IMR-90 (cell line): ENCODE measurements around the gene RIPOR3. TPM values are rescaled to one million over a fixed set of nuclear protein-coding genes. Genes with fewer than 3 reads are reported as not detected.

Experiments
- ATAC-seq: fragments of 200-7000 bp; cut with Tn5 transposase; 2 replicates; pipeline ENCODE4 v1.9.1; 2020; ENCODE audit warnings: low read depth, mild to moderate bottlenecking, moderate library complexity
- BruUV-seq: library from RNA; stranded (reverse); fragments of 400-500 nt; replicated peaks from 2 replicates; lab custom pipeline; 2021; lab: Mats Ljungman, UMichigan
- CTCF ChIA-PET: fragments of 300-600 bp; formaldehyde crosslinking; extraction: SDS; loops from one replicate; lab custom pipeline; 2021; ENCODE audit warnings: antibody characterized with exemption; lab: Yijun Ruan, JAX
- POLR2A ChIA-PET: fragments of 300-600 bp; sonication (Branson Sonifier 250); formaldehyde crosslinking; loops from one replicate; lab custom pipeline; 2022; ENCODE audit warnings: antibody characterized with exemption; ENCODE audit not compliant: unreplicated experiment; lab: Charles Lee
- DNase-seq: peaks from one replicate; pipeline ENCODE4 v3.0.0; 2013
- H2AFZ ChIP-seq: replicated peaks from 2 replicates; pipeline ENCODE3; 2013; ENCODE audit warnings: low read length, mild to moderate bottlenecking; ENCODE audit not compliant: poor library complexity
- H2AK5ac ChIP-seq: 2 replicates; pipeline ENCODE4 v1.6.1; 2013; ENCODE audit warnings: low read depth, low read length, inconsistent platforms
- H2AK9ac ChIP-seq: replicated peaks from 2 replicates; pipeline ENCODE3; 2013; ENCODE audit warnings: mild to moderate bottlenecking, low read depth, low read length, moderate library complexity; ENCODE audit not compliant: poor library complexity
- H2BK120ac ChIP-seq: 2 replicates; pipeline ENCODE4 v1.6.1; 2013; ENCODE audit warnings: low read depth, low read length, inconsistent platforms
- H2BK15ac ChIP-seq: 3 replicates; pipeline ENCODE4 v1.6.1; 2013; ENCODE audit warnings: low read depth, low read length, inconsistent platforms
- H2BK20ac ChIP-seq: 2 replicates; pipeline ENCODE4 v1.6.1; 2013; ENCODE audit warnings: low read depth, mild to moderate bottlenecking, inconsistent platforms, low read length, moderate library complexity
- H2BK5ac ChIP-seq: 2 replicates; pipeline ENCODE4 v1.6.1; 2013; ENCODE audit warnings: mild to moderate bottlenecking, low read depth, low read length, inconsistent platforms; ENCODE audit not compliant: poor library complexity, severe bottlenecking
- H3K14ac ChIP-seq: replicated peaks from 2 replicates; pipeline ENCODE4 v1.6.1; 2013; ENCODE audit warnings: low read depth, low read length, inconsistent platforms
- H3K18ac ChIP-seq: 2 replicates; pipeline ENCODE4 v1.6.1; 2013; ENCODE audit warnings: low read depth, low read length, control low read depth
- H3K23ac ChIP-seq: 2 replicates; pipeline ENCODE4 v1.6.1; 2013; ENCODE audit warnings: low read depth, low read length, inconsistent platforms
- H3K27ac ChIP-seq: 2 replicates; pipeline ENCODE4 v1.5.1; 2013; ENCODE audit warnings: mild to moderate bottlenecking, control low read depth, low read length; ENCODE audit not compliant: insufficient read depth
- H3K27me3 ChIP-seq: 2 replicates; pipeline ENCODE4 v1.6.1; 2013; ENCODE audit warnings: low read length; ENCODE audit not compliant: control insufficient read depth, insufficient read depth
- H3K36me3 ChIP-seq: 2 replicates; pipeline ENCODE4 v1.6.1; 2013; ENCODE audit warnings: low read length, mixed read lengths; ENCODE audit not compliant: control insufficient read depth, insufficient read depth
- H3K4ac ChIP-seq: 2 replicates; pipeline ENCODE4 v1.6.1; 2013; ENCODE audit warnings: low read depth, low read length, inconsistent platforms
- H3K4me1 ChIP-seq: 2 replicates; pipeline ENCODE4 v1.6.1; 2013; ENCODE audit warnings: low read length, mixed read lengths; ENCODE audit not compliant: control insufficient read depth, insufficient read depth
- H3K4me2 ChIP-seq: 2 replicates; pipeline ENCODE4 v1.6.1; 2013; ENCODE audit warnings: low read depth, mild to moderate bottlenecking, control low read depth, low read length, moderate library complexity
- H3K4me3 ChIP-seq: 2 replicates; pipeline ENCODE4 v1.5.1; 2013; ENCODE audit warnings: low read depth, mild to moderate bottlenecking, control low read depth, low read length, moderate library complexity; ENCODE audit not compliant: insufficient read depth
- H3K56ac ChIP-seq: 2 replicates; pipeline ENCODE4 v1.6.1; 2013; ENCODE audit warnings: low read length, inconsistent platforms; ENCODE audit not compliant: insufficient read depth; ENCODE audit errors: extremely low read depth
- H3K79me1 ChIP-seq, 2 experiments: 2 replicates each; pipeline ENCODE4 v1.6.1; 2013; ENCODE audit warnings: low read length in 2 of 2, inconsistent platforms in 1 of 2, low read depth in 1 of 2
- H3K9ac ChIP-seq: 2 replicates; pipeline ENCODE4 v1.6.1; 2013; ENCODE audit warnings: low read depth, low read length, control low read depth
- H3K9me1 ChIP-seq: 2 replicates; pipeline ENCODE4 v1.6.1; 2013; ENCODE audit warnings: low read length, inconsistent platforms; ENCODE audit not compliant: insufficient read depth
- H3K9me3 ChIP-seq: 2 replicates; pipeline ENCODE4 v1.6.1; 2013; ENCODE audit warnings: low read length; ENCODE audit not compliant: control insufficient read depth, insufficient read depth
- H4K20me1 ChIP-seq: 2 replicates; pipeline ENCODE4 v1.6.1; 2013; ENCODE audit warnings: low read length, inconsistent platforms; ENCODE audit not compliant: insufficient read depth
- H4K5ac ChIP-seq: 2 replicates; pipeline ENCODE4 v1.6.1; 2013; ENCODE audit warnings: mild to moderate bottlenecking, low read depth, low read length, control low read depth
- H4K8ac ChIP-seq, 2 experiments: 2 replicates each; pipeline ENCODE4 v1.6.1; 2013; ENCODE audit warnings: low read depth in 2 of 2, low read length in 2 of 2, control low read depth in 1 of 2, inconsistent platforms in 1 of 2
- H4K91ac ChIP-seq: 2 replicates; pipeline ENCODE4 v1.6.1; 2013; ENCODE audit warnings: low read depth, low read length, inconsistent platforms; ENCODE audit not compliant: insufficient read depth
- MAFK ChIP-seq: IDR thresholded peaks from 2 replicates; pipeline ENCODE4 v1.6.1; 2012; ENCODE audit warnings: low read depth, low read length, improper control_type of control experiment
- WGBS, 2 experiments: methylation state at CpG; one replicate each; pipeline versions ENCODE4 v1.1.5 to v1.1.7; 2013; ENCODE audit warnings: missing lambda C conversion rate in 2 of 2; ENCODE audit not compliant: insufficient read length in 1 of 2; ENCODE audit errors: extremely low coverage in 2 of 2; 5-methylcytosine and 5-hydroxymethylcytosine counted together
- dilution Hi-C: fragments of 300-500 bp; cut with HindIII; formaldehyde crosslinking; loops from one replicate; pipeline ENCODE4 v1.14.3; 2018; ENCODE audit warnings: low sequenced_read_pairs; ENCODE audit not compliant: unreplicated experiment
- in situ Hi-C: fragments of 300-500 bp; cut with MboI; formaldehyde crosslinking; loops from 3 replicates; pipeline ENCODE4 v1.14.3; 2019; ENCODE audit warnings: low sequenced_read_pairs, inconsistent platforms, mixed read lengths
- intact Hi-C: fragments of 100-400 bp; cut with micrococcal nuclease; formaldehyde crosslinking; loops from 2 replicates; pipeline ENCODE4 v1.10.0; 2022
- polyA plus RNA-seq, 3 experiments: library from polyadenylated mRNA; depleted of rRNA; stranded (reverse); fragments of >200 nt; gene quantifications; 2 replicates each; pipeline ENCODE4 v1.2.3, GENCODE V29; 2012; ENCODE audit warnings: low replicate concordance in 1 of 3
- total RNA-seq: library from RNA; depleted of rRNA; stranded (reverse); fragments of >200 nt; gene quantifications from 2 replicates; pipeline ENCODE4 v1.2.3, GENCODE V29; 2012

The RIPOR3 gene
- total and polyA plus RNA-seq, 2 of the 4 experiments (the other 2 are of a cell fraction) = 0.54 to 1.7 TPM

DNA sequence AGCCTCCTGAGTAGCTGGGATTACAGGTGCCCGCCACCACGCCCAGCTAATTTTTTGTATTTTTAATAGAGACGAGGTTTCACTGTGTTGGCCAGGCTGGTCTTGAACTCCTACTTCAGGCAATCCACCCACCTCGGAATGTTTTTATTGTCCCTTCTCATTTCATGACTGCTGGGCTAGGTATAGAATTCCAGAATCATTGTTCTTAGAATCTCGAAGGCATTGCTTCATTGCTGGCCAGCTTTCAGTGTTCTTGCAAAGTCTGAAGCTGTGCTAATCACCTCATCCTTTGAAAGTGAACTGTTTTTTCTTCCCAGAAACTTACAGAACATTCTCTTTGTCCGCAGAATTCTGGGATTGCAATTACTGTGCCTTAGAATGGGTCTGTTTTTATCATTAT is 132.2 kb downstream of the RIPOR3 start:
- TF ChIP-seq MAFK = no peak
- H3K4me2 ChIP-seq = no peak overlapping the region

More for the DNA sequence above, 132.2 kb downstream of the RIPOR3 start:
- Histone ChIP-seq H4K5ac (no peak overlapping the region), H2BK20ac (peak overlapping the region; percentile 21; the same call in 1 of the 2 replicates), H4K8ac (peak overlapping the region in 1 of 2 experiments; percentile 13; a peak in 1 of 4 replicates), H3K9me3 (no peaks in the 10 kb centered on the region), H3K14ac (no peak overlapping the region), H3K18ac (no peak overlapping the region), H2BK120ac (no peak overlapping the region), H3K4me1 (peaks cover 32% of the 10 kb centered on the region), H3K4me3 (no peak overlapping the region), H3K23ac (no peak overlapping the region), H3K4ac (peak overlapping the region; percentile 5; the same call in 1 of the 2 replicates), H2AK5ac (no peak overlapping the region; the same call in 1 of the 2 replicates), H3K36me3 (peaks cover 23% of the 10 kb centered on the region), H3K79me1 (peaks cover 37 to 83% of the 10 kb centered on the region in 2 experiments), H4K20me1 (peaks cover 11% of the 10 kb centered on the region; the same call in 1 of the 2 replicates), H3K27ac (no peak overlapping the region), H3K9ac (no peak overlapping the region), H2BK15ac (peak overlapping the region; percentile 53; the same call in 1 of the 3 replicates), H3K27me3 (no peaks in the 10 kb centered on the region), H3K56ac (no peak overlapping the region), H2AK9ac (no peak overlapping the region), H4K91ac (no peak overlapping the region), H3K9me1 (peaks cover 35% of the 10 kb centered on the region), H2BK5ac (peak overlapping the region; percentile 7), H2AFZ (no peak overlapping the region)
- intact Hi-C loops (no loop called here), in situ Hi-C loops (no loop called here), dilution Hi-C loops (no loop called here)
- DNase-seq = no peak
- POLR2A ChIA-PET = interaction anchor here (0.5 to 0.7 kb wide), 2 partner anchors 11 to 414 kb away, joined by 3 to 22 read pairs; no protein-coding TSS in a partner anchor
- ATAC-seq = no peak
- WGBS, 2 experiments = no CpG with 5 or more reads among the region's 6 CpGs
- no TSS peak for BruUV-seq
- CTCF ChIA-PET = interaction anchor here (0.6 kb wide), 1 partner anchor 19 kb away, joined by 4 read pairs; no protein-coding TSS in a partner anchor
